HG03442 (cell line): ENCODE measurements around the gene THAP7.
"Not testable (repeated sequence)": the region's sequence is repeated elsewhere in the genome, so short reads cannot be mapped to it uniquely, and the experiment has no call there.

ENCODE experiments used
- ATAC-seq: cut with Tn5 transposase; IDR thresholded peaks from one replicate; pipeline ENCODE4 v1.9.1; 2021; ENCODE audit warnings: mild to moderate bottlenecking, moderate library complexity; ENCODE audit not compliant: unreplicated experiment

THAP7 gene

DNA sequence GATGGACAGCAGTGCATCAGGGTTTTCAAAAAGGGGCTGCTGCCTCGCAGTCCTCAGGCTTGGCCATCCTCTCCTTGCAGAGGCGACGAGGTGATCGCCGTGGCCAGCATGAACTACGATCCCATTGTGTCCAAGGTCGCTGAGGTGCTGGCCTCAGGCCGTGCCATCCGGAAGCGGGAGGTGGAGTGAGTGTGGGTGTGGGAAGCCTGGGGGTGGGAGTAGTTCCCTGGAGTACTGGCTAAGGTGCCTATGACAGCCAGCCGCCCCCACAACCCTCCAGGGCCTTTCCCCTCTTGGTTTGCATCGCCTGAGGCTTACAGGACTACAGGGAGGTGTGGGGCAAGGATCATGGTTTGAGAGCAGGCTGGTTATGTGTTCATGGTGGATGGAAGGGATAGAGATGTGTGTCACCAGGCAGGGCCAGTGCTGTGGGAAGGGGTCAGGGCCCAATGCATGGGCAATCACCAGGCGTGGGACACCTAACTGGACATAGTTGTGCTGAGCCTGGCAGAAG lies 21.9 kb downstream of the THAP7 start:
- no peak for ATAC-seq

DNA sequence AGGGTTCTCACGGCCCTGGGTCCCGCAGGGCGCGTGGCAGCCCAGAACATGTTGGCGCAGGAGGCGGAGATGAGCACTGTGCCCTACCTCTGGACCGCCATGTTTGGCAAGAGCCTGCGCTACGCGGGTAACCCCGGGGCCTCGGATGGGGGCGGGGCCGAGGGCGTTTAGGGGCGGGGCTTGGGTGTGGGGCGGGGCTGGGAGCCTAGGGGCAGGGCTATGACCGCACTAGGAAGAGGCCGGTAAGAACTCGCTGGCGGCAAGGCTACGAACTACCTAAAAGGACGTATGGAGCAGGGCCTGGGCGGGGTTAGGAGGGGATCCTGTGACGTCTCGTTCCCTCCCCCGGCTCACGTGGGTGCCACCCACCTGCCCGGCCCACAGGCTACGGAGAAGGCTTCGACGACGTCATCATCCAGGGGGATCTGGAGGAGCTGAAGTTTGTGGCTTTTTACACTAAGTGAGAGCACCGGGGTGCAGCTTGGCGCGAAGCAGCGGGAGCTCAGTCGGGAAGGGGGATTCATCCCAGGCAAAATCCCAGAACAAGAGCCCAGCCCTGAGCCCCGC lies 22.6 kb downstream of the THAP7 start:
- no peak for ATAC-seq

DNA sequence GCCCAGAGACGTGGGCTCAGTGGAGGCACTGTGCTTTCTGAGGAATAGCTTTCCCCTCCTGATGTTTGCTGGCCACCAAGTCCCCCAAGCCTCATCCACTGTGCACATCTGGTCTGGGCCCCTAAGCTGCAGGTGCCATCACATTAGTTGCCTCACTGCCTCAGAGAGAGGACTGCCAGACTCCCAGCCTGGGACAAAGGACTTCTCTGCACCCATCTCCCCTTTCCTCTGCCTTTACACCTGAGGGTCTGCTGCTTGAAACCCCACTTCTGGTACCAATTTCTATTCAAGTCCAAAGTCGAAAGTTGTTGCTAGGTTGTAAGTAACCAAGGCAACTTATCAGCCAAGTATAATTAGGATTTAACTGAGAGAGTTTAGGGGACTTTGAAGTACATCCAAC lies 23.5 kb downstream of the THAP7 start:
- no peak for ATAC-seq

DNA sequence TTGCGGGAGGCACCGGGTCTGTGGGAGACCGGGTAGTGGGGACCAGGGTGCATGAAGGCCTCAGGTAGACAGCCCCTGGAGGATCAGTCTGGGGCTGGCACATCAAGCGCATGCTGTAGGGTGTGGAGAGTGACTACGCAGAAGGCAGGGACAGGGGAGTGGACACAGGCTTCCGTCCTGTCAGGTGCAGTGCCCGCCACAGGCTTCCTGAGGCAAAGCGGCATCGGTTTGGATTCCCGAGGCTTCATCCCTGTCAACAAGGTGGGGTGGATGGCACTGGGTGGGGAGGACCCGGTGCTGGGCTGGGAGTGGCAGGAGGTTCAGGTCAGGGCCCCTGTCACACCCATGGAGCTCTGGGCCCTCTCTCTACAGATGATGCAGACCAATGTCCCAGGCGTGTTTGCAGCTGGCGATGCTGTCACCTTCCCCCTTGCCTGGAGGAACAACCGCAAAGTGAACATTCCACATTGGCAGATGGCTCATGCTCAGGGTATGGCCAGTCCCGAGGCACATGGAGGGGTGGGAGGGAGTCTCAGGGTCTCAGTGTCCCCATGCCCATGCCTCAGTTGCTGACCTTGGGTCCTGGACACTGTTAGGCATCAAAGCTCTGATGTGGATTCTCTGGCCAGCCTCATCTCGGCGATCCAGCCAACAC lies 24.3 kb downstream of the THAP7 start:
- ATAC-seq, result no peak

DNA sequence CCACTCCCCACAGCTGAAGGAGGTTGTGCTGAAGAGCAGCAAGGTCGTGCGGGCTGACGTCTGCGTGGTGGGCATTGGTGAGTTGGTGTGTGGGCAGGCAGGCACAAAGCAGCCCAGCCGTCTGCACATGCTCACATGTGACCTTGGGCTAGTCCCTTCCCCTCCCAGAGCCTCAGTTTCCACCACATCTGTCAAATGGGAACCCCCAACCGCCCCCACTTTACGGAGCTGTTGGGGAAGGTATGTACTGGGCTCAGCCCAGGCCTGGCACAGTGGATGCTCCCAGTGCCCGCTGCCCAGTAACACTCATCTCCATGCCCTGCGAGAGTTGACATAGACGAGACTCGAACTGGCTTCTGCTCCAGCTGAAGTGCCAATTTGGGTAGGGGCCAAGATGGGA lies 24.9 kb downstream of the THAP7 start:
- ATAC-seq, result no peak

DNA sequence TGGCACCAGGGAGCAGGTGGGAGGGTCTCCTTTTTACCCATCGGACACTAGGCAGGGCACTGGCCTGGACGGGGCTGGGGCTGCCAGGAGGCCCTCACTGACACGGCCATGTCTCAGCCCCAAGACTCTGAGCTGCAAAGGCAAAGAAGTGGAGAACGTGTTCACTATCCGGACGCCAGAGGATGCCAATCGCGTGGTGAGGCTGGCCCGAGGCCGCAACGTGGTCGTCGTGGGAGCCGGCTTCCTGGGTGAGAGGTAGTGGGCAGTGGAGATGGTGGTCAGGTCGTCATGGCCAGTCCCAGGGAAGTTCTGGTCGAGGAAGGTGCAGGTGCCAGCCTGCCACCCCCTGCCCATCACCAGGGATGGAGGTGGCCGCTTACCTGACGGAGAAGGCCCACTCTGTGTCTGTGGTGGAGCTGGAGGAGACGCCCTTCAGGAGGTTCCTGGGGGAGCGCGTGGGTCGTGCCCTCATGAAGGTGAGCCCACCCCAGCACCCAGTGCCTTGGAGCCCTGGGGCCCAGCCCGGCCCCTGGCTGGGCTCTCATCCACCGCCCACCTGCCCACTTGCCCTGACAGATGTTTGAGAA lies 25.5 kb downstream of the THAP7 start:
- ATAC-seq, result no peak

DNA sequence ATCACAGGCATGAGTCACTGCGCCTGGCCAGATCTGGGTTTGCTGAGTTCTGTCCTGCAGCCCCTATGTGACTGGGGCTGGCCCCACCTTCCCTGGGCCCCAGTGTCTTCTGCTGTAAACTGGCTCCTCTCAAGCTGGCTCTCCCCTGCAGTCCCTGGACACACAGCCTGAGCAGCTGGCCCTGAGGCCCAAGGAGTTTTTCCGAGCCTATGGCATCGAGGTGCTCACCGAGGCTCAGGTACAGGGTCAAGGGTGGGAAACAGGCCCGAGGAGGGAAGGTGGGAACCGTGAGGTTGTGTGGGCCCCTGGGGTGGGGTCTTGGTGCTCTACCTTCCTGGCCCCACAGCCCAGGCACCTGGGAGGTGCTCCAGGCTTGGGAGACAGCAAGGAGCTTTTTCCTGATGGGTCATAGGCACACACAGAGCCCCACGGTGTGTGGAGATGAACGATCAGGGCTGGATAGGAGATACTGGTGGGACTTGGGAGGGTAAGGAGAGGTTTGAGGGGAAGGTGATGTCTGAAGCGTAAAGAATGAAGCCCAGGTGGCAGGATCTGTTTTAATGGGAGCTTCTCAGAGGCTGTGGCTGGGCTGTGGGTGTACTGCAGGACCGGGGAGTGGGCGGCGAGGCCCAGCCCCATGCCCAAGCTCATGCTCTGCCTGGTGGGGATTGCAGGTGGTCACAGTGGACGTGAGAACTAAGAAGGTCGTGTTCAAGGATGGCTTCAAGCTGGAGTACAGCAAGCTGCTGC lies 26.2 kb downstream of the THAP7 start:
- ATAC-seq, result no peak

DNA sequence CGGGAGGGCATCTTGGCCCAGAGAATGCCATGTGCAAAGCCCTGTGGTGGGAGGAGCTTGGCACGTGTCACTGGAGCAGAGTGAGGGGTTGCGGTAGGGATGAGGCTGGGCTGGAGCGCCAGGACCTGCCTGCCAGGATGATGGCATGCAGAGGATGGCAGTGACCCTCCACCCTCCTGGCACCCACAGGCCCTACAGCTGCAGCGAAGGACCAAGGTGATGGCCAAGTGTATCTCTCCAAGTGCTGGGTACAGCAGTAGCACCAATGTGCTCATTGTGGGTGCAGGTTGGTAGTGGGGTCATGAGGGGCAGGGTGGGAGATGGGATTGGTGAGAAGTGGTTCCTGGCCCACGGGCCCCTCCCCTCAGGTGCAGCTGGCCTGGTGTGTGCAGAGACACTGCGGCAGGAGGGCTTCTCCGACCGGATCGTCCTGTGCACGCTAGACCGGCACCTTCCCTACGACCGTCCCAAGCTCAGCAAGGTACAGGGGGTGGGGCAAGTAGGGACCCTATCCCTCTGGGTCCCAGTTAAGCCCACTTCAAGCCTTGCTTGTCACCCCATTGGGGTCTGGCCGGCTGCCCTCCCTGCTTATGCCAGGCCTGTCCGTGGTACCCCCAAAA lies 27.5 kb downstream of the THAP7 start:
- no peak for ATAC-seq

DNA sequence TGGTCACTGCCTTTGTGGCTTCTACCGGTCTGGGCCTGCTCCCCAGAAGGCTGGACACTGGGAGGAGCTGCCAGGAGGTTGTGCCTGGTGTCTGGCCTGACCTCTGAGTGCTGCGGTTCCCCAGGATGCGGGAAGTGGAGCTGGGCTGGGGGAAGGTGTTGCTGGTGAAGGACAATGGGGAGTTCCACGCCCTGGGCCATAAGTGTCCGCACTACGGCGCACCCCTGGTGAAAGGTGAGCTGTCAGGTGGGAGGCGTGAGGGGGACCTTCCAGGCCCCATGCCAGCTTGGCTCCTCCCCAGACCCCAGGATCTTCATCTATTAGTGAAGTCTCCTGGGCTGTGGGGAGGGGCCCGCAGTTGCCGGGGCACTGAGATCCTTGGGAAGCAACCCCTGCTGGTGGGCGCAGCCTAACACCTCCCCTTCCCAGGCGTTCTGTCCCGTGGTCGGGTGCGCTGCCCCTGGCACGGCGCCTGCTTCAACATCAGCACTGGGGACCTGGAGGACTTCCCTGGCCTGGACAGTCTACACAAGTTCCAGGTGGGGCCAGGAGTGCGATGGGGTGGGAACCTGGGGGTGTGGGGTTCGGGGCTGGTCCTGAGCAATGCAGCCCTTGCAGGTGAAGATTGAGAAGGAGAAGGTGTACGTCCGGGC lies 28.2 kb downstream of the THAP7 start:
- ATAC-seq, result no peak

DNA sequence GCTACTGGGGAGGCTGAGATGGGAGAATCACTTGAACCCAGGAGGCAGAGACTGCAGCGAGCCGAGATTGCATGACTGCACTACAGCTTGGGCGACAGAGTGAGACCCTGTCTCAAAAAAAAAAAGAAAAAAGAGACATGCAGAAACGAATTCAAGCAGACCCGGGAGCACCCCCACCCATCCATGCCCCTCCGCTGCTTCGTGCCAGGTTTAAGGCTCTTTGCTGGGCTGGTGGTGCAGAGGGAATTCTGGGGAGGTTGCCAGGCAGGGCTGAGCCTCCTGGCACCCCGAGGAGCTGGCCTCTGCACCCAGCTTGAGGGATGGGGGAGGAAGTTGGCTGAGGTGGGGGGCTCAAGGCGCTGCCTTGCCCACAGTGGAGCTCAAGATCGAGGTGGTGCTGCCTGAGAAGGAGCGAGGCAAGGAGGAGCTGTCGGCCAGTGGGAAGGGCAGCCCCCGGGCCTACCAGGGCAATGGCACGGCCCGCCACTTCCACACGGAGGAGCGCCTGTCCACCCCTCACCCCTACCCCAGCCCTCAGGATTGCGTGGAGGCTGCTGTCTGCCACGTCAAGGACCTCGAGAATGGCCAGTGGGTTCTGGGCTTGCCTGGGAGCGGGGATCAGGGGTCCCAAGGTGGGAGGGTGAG lies 28.9 kb downstream of the THAP7 start:
- no peak for ATAC-seq

DNA sequence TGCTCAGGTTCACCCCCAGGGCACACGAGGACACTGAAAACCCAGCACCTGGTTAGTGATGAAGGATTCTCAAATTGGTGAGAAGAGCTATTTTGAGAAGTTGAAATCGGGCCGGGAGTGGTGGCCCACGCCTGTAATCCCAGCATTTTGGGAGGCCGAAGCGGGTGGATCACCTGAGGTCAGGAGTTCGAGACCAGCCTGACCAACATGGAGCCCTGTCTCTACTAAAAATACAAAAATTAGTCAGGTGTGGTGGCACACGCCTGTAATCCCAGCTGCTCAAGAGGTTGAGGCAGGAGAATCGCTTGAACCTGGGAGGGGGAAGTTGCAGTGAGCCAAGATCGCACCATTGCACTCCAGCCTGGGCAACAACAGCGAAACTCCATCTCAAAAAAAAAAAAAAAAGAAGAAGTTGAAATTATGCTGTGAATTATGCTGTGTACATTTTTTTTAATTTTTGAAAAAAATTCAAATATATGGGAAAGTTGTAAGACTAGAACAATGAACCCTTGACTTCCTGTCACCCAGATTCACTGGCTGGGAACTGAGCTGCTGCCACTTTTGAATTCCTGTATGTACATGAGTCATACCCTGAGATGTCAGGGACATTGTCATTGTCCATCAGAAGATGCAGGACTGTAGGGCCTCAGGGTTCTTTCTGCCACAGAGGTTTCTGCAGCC lies 29.8 kb downstream of the THAP7 start:
- not testable (repeated sequence) for ATAC-seq

DNA sequence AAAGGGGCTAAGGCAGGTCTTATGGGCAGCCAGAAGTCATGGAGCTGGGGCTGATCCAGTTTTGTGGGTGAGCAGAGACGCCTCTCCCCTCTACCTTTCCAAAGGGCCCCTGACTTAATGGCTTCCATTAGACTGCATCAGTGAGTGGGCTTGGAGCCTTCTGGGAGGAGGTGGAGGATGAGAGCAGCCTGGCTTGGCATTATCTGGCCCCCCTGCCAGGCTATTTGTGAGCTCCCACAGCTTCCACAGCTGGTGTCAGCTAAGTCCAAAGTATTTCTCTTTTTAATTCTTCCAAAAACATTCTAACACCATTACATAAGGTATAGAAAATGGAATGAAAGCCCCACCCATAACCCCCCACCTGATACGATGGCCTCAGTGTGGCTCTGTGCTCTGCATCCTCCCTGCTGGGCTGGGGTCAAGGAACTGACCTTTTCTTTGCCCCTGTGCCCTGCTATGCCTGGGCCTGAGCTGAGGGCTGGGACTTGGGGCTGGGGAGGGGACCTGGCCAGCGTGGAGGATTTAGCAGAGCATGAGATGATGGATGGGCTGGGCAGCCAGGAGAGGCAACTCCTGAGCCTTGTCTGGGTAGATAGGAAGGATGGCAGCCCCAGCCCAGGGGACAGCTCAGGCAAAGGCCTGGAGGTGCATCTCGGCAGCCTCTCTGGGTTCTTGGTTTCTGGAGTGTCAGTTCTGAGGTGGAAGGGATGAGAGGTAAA lies 30.8 kb downstream of the THAP7 start:
- no peak for ATAC-seq

DNA sequence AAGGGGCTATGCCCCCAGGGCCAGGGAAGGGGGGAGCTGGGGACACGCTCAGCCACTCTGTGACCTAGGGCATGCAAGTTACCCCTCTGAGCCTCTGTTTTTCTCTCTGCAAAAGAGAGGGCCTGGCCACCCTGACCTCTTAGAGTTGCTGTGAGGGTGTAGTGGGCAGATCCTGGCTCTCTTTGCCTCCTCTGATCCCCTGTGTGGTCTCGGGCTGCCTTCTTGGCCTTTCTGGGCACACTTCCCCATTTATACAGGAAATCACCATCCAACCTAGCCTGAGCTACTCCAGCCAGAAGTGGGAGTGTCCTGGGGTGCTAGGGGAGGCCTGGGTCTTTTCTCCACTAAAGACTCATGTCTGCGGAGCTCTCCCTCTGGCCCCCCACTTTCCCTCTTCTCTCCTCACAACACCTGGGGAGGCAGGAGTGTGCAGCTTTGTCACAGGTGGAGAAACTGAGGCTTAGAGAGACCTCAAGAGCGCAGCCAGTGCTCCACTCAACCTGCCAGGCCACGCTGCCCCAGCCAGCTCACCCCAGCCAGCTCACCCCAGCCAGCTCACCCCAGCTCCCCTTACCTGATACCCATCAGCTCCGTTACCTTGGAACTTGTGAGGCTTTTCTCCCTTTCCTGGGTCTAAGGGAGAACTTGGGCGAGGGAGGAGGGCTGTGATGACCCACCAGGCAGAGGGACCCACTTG lies 33.5 kb downstream of the THAP7 start:
- ATAC-seq, result no peak

DNA sequence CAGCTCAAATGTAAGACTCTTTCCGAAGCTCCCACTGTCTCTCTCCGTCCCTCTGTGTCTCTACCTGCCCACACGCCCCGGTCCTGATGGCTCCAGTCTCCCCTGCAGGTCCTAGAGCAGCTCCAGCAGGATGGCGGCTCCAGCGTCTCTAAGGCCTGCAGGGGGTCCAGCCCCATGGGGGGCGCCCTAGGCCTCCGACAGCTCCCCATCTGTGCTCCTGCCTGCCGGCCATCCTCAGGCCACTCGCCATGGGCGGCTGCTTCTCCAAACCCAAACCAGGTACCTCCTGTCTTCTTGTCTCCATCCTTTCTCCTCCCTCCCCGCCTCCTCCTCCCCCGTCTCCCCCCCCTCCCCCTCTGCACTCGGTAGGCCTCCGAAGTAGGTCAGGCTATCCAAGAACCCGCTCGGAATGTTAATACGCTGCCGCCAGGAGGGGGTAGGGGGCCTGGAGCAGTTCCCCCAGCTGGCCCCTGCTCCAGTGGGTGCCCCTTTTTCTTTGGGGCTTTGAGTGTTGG lies 34.2 kb downstream of the THAP7 start:
- ATAC-seq, result no peak

DNA sequence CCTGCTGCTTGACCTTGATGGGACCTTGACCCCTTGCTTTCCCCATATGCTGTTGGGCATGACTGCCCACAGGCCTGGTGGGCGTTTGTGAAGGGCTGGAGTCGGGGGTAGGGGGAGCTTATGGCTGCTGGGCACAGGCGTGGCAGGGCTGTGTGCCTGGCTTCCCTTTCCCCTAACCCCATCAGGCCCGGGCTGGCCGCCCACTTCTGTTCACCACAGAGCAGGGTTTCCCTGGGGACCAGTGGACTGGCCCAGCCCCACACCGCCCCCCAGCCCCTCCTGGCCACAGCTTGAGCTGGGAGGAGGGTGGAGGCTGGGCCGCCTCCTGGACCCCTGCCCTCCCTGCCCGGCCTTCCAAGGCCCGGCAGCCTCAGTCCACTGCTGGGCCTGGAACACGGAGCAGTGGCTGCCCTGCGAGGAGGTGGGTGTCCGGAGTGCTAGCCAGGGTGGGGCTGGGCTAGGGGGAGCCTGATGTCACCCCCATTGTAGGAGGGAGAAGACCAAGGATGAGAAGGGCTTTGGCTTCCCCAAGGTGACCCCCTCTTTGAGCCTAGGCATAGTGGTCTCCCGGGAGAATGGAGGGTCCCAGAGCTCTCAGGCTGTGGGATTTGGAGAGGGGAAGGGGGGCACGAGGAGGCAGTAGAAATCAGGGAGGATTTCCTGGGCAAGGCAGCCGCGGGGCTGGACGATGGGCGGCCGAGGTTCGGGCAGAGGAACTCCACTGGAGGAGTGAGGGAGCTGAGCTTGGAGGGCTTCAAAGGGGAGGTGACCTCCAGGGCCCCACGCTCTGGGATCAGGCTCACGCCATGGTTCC lies 34.8 kb downstream of the THAP7 start, which contains the start of gene AIFM3:
Gene AIFM3, plus strand, starts transcription at position 373 of the 814 bp plus-strand sequence. CDS start 690 bp downstream, outside the sequence.
- ATAC-seq, result no peak

DNA sequence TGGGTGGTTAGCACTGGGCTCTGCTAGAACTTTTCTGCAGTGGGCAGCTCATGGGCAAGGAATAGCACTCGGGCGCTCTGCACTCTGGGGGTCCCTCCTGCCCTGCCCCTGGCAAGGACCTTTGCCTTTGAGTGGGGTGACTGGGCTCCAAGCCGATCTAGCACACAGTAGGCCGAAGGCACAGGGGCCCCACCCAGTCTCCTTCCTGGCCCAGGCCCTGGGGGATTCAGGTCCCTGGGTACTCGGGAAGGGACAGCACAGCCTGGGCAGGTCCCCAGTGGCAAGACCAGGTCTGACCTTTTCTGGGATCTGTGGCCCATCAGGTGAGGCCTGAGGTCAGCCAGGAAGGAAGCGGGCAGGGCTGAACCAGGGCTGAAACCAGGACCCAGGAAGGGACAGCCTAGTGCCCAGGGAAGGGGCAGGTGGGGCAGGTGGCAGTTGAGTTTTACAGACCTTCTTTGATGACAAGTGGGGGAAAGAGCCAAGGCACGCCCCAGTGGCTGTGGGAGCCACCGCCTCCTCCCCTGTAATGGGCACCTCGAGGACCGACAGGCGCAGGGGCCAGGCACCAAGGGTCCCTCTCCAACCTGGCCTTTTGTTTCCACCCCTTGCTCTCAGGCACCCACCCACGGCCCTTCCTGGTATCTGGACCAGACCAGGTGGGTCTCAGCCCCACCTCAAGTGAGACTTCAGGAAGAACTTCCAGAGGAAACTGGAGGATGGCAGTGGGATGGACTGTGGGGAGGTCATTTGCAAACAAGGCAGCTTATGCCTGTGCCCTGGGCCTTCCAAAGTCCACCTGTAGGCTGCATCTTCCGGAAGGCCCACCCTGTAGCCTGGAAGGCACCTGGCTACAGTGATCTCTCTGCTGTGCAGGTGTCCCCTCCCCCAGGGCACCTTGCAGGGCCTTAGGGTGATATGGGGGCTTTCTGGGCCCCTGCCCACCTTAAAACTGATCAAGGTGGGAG lies 35.7 kb downstream of the THAP7 start:
- no peak for ATAC-seq
